Keratinocyte (primary cell): ENCODE results near the gene SPEF1. TPM values are rescaled to one million over a fixed set of nuclear protein-coding genes. Genes with fewer than 3 reads are reported as not detected.
A peak's percentile ranks its signal among the peaks of the same experiment; 100 is the strongest.

ENCODE experiments used
- DNase-seq: peaks from one replicate; pipeline ENCODE4 v3.0.0-alpha.2; 2011; ENCODE audit warnings: low read depth, missing footprints, low spot score
- FAIRE-seq: peaks from 2 replicates; lab custom pipeline; 2011; peaks lifted over from hg19 to GRCh38; lab: Jason Lieb, UNC
- H2AFZ ChIP-seq: 2 replicates; pipeline ENCODE4 v1.6.0; 2012; ENCODE audit warnings: low read length, control low read depth, inconsistent platforms; ENCODE audit not compliant: control insufficient read depth
- H3K27ac ChIP-seq: 2 replicates; pipeline ENCODE4 v1.5.1; 2011; ENCODE audit warnings: low read length; ENCODE audit not compliant: control insufficient read depth, insufficient read depth
- H3K27me3 ChIP-seq: 3 replicates; pipeline ENCODE4 v1.6.0; 2011; ENCODE audit warnings: low read length; ENCODE audit not compliant: control insufficient read depth, insufficient read depth; ENCODE audit errors: extremely low read depth
- H3K36me3 ChIP-seq, 2 experiments: 2 replicates in 1 of 2; 3 replicates in 1 of 2; pipeline ENCODE4 v1.5.1; 2011; ENCODE audit warnings: low read length in 2 of 2, mild to moderate bottlenecking in 1 of 2; ENCODE audit not compliant: control insufficient read depth in 2 of 2, insufficient read depth in 2 of 2; ENCODE audit errors: extremely low read depth in 1 of 2
- H3K4me1 ChIP-seq: 3 replicates; pipeline ENCODE4 v1.5.1; 2011; ENCODE audit warnings: low read length; ENCODE audit not compliant: control insufficient read depth, insufficient read depth; ENCODE audit errors: extremely low read depth
- H3K4me2 ChIP-seq: 3 replicates; pipeline ENCODE4 v1.6.0; 2011; ENCODE audit warnings: low read depth, low read length; ENCODE audit not compliant: control insufficient read depth, insufficient read depth; ENCODE audit errors: extremely low read depth
- H3K4me3 ChIP-seq, 3 experiments: fragments of 200-600 bp in 1 of 3; sonication (generic) in 1 of 3; 2 replicates in 2 of 3; 3 replicates in 1 of 3; pipeline ENCODE4 v1.5.1; 2011 to 2016; ENCODE audit warnings: low read length in 3 of 3, mild to moderate bottlenecking in 3 of 3, control low read depth in 2 of 3, inconsistent platforms in 1 of 3, low read depth in 1 of 3, mixed read lengths in 1 of 3, mixed run types in 1 of 3, moderate library complexity in 1 of 3; ENCODE audit not compliant: control insufficient read depth in 2 of 3, insufficient read depth in 2 of 3; ENCODE audit errors: extremely low read depth in 1 of 3
- H3K79me2 ChIP-seq: 2 replicates; pipeline ENCODE4 v1.6.0; 2012; ENCODE audit warnings: low read length; ENCODE audit not compliant: control insufficient read depth, insufficient read depth
- H3K9ac ChIP-seq: 3 replicates; pipeline ENCODE4 v1.6.0; 2011; ENCODE audit warnings: low read length; ENCODE audit not compliant: control insufficient read depth, insufficient read depth; ENCODE audit errors: extremely low read depth
- H3K9me1 ChIP-seq: 3 replicates; pipeline ENCODE4 v1.6.0; 2011; ENCODE audit warnings: low read length; ENCODE audit not compliant: control insufficient read depth, insufficient read depth; ENCODE audit errors: extremely low read depth
- H3K9me3 ChIP-seq: 2 replicates; pipeline ENCODE4 v1.5.1; 2012; ENCODE audit warnings: low read depth, low read length; ENCODE audit not compliant: control insufficient read depth
- H4K20me1 ChIP-seq: 3 replicates; pipeline ENCODE4 v1.6.0; 2011; ENCODE audit warnings: low read length; ENCODE audit not compliant: control insufficient read depth, insufficient read depth; ENCODE audit errors: extremely low read depth
- EZH2 ChIP-seq: IDR thresholded peaks from one replicate; pipeline ENCODE4 v1.6.1; 2012; ENCODE audit warnings: inconsistent platforms, mild to moderate bottlenecking, low read length, moderate library complexity
- dilution Hi-C: fragments of 300-500 bp; cut with MboI; formaldehyde crosslinking; loops from one replicate; pipeline ENCODE4 v1.7.0; 2020; ENCODE audit warnings: low sequenced_read_pairs; ENCODE audit not compliant: extremely low pct_ligation_motif_present
- polyA plus RNA-seq, 5 experiments: library from polyadenylated mRNA; depleted of rRNA in 3 of 5; stranded (reverse) in 3 of 5; stranded (forward) in 1 of 5; unstranded in 1 of 5; fragments of >200 nt; gene quantifications; 1 replicate in 1 of 5; 2 replicates in 3 of 5; 3 replicates in 1 of 5; pipeline versions ENCODE4 v1.2.1 to v1.2.3, GENCODE V29; 2011 to 2012; ENCODE audit warnings: missing spikeins in 2 of 5, low read depth in 1 of 5, low replicate concordance in 1 of 5
- TF ChIP-seq, protein P1 (sequence below), 3 experiments: IDR thresholded peaks in 1 of 3; conservative IDR thresholded peaks in 1 of 3; optimal IDR thresholded peaks in 1 of 3; 2 replicates in 2 of 3; 3 replicates in 1 of 3; pipeline versions ENCODE3 to v1.5.1; 2011; ENCODE audit warnings: low read length in 3 of 3, mild to moderate bottlenecking in 3 of 3, moderate library complexity in 2 of 3, control low read depth in 1 of 3, inconsistent platforms in 1 of 3; ENCODE audit not compliant: insufficient read depth in 2 of 3; ENCODE audit errors: extremely low read depth in 1 of 3

The SPEF1 gene
- polyA plus RNA-seq, 1 donor (not counting 4 experiments of a cell fraction or from before 2014, with no cell fraction given), result 0.07 TPM

DNA sequence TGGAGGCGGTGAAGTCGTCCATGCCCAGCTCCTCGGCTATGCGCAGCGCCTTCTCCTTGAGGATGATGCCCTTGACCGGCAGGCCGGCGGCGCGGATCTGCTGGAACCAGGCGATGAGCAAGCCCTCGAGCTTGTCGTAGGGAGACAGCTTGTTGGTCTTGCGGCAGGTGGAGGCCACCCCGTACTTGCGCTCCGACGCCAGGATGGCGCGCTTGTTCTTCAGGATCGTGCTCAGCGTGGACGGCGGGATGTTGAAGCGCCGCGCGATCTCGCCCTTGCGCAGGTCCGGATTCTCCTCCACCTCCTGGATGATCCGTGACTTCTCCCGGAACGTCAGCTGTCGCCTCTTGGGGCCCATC, 4.9 kb upstream of the SPEF1 start:
- Histone ChIP-seq H3K4me2 (peak overlapping the region; percentile 91), H2AFZ (peak overlapping the region; percentile 52), H3K9me3 (no peaks in the 10 kb centered on the region), H4K20me1 (peaks cover 21% of the 10 kb centered on the region), H3K36me3 (peaks cover 0 to 9% of the 10 kb centered on the region in 2 experiments), H3K4me3 (peak overlapping the region; percentile 43 to 77 (median 75)), H3K79me2 (peaks cover 31% of the 10 kb centered on the region), H3K27me3 (no peaks in the 10 kb centered on the region), H3K9ac (peak overlapping the region; percentile 77), H3K4me1 (peaks cover 31% of the 10 kb centered on the region), H3K9me1 (peaks cover 4% of the 10 kb centered on the region), H3K27ac (peak overlapping the region; percentile 40)
- DNase-seq (no peak), FAIRE-seq (no peak)
- TF ChIP-seq, protein P1, sequence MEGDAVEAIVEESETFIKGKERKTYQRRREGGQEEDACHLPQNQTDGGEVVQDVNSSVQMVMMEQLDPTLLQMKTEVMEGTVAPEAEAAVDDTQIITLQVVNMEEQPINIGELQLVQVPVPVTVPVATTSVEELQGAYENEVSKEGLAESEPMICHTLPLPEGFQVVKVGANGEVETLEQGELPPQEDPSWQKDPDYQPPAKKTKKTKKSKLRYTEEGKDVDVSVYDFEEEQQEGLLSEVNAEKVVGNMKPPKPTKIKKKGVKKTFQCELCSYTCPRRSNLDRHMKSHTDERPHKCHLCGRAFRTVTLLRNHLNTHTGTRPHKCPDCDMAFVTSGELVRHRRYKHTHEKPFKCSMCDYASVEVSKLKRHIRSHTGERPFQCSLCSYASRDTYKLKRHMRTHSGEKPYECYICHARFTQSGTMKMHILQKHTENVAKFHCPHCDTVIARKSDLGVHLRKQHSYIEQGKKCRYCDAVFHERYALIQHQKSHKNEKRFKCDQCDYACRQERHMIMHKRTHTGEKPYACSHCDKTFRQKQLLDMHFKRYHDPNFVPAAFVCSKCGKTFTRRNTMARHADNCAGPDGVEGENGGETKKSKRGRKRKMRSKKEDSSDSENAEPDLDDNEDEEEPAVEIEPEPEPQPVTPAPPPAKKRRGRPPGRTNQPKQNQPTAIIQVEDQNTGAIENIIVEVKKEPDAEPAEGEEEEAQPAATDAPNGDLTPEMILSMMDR (optimal IDR thresholded peaks at IDR 0.05 in 1 of 3, IDR thresholded peaks at IDR 0.05 in 1 of 3, conservative IDR thresholded peaks at IDR 0.05 in 1 of 3; ENCODE audit: extremely low read depth in 1 of 3, insufficient read depth in 2 of 3, low read length in 3 of 3), result peak in 1 of 3 experiments; percentile 7
- no peak for TF ChIP-seq EZH2
- dilution Hi-C loops, result no loop called here

DNA sequence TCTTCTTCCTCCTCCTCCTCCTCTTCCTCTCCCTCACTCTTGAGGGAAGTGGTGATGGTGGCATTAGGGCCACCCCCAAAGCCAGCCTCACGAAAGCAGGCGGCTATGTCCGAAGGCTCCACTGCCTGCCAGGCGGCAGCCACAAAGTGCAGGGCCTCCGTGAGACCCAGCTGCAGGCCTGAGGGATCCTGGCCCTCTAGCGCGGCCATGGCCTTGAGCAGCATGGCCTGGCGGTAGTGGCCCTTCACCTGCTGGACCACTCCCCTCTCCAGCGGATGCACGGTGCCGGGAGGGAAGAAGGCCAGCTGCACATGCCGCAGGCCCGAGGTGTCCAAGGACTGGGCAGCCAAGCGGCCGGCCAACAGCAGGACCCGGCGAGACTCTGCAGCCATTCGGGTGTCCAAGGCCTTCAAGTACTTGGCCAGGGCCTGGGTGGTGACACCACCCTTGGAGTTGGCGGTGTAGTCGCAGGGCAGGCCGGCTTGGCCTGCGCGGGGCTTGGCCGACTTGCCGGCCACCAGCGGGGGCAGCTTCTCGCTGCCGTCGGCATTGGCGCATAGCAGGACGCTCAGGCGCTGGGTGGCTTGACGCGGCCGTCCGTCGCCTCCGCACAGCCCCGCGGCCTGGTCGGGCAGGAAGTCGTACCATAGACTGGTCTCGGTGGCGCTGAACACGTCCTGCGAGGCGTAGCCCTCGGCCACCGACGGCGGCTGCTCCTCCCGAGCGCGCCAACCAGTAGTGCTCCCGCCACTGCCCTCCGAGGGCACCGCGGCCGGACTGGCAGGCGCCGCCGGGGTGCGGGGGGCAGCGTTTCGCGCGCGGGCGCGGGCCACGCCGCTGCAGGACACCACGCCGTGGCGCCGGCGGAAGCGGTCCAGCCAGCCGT, 4.2 kb upstream of the SPEF1 start:
- DNase-seq (no peak), FAIRE-seq (no peak)
- peaks cover 0 to 9% of the 10 kb centered on the region in 2 experiments for H3K36me3 ChIP-seq
- peak overlapping the region; percentile 43 to 77 (median 75) for H3K4me3 ChIP-seq
- no peaks in the 10 kb centered on the region for H3K9me3 ChIP-seq
- no peak for TF ChIP-seq EZH2
- TF ChIP-seq, protein P1 (optimal IDR thresholded peaks at IDR 0.05 in 1 of 3, IDR thresholded peaks at IDR 0.05 in 1 of 3, conservative IDR thresholded peaks at IDR 0.05 in 1 of 3; ENCODE audit: extremely low read depth in 1 of 3, insufficient read depth in 2 of 3, low read length in 3 of 3), result no peak
- H3K4me1 ChIP-seq, result peaks cover 37% of the 10 kb centered on the region
- peak overlapping the region; percentile 40 for H3K27ac ChIP-seq
- peak overlapping the region; percentile 91 for H3K4me2 ChIP-seq
- peak overlapping the region; percentile 77 for H3K9ac ChIP-seq
- dilution Hi-C loops, result no loop called here
- peak overlapping the region; percentile 52 for H2AFZ ChIP-seq
- peaks cover 4% of the 10 kb centered on the region for H3K9me1 ChIP-seq
- H4K20me1 ChIP-seq, result peaks cover 21% of the 10 kb centered on the region
- peaks cover 31% of the 10 kb centered on the region for H3K79me2 ChIP-seq
- H3K27me3 ChIP-seq, result no peaks in the 10 kb centered on the region
